GM10266 (cell line): ENCODE measurements around the gene PKLR.

Source experiments
- DNase-seq: peaks from one replicate; pipeline ENCODE4 v3.0.0; 2012; ENCODE audit errors: extremely low spot score
- TF ChIP-seq, protein P1 (sequence below): IDR thresholded peaks from 2 replicates; pipeline ENCODE4 v1.5.1; 2012; ENCODE audit warnings: mild to moderate bottlenecking, low read depth; ENCODE audit not compliant: control insufficient read depth, insufficient read depth; ENCODE audit errors: missing control alignments

The PKLR gene

DNA sequence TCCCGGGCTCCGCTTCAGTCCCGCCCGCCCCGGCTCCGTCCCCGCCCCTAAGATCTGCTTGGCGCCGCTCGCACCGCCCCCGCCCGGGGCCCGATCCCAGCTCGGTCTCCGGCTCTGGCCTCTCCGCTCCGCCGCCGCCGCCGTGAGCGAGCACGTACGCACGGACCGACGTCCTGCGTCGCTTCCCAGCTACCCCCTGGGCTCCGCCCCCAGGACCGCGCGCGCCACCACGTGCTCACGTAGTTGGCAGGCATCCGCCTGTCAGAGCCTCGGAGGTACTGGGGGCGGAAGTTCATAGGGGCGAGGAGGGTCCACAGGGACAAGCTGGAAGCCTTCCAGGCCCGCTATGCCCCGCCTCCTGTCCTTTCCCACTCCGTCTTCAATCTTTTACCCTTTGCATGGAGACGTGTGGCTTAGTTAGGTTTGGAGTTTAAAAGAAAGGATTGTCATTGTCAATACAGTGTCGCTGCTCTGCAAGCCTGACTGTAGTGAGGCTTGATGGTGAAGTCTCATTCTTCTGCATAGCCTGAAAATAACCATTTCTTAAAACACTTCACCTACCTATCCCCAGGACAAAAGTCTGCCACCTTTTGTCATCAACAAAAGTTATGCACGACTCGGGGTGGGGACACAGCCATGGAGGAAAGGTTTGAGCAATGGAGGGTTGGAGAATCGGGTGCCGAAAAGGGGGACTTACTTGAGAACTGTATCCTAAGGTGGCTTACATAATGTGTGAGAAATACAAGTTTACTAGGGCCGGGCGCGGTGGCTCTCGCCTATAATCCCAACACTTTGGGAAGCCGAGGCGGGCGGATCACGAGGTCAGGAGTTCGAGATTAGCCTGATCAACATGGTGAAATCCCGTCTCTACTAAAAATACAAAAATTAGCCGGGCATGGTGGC is 27.6 kb downstream of the PKLR start, which contains the start of gene CLK2:
Gene CLK2, minus strand, starts transcription at position 162 of the 903 bp plus-strand sequence. CDS start 2,527 bp downstream, outside the sequence.
- peak; percentile 97 for DNase-seq
- TF ChIP-seq, protein P1, sequence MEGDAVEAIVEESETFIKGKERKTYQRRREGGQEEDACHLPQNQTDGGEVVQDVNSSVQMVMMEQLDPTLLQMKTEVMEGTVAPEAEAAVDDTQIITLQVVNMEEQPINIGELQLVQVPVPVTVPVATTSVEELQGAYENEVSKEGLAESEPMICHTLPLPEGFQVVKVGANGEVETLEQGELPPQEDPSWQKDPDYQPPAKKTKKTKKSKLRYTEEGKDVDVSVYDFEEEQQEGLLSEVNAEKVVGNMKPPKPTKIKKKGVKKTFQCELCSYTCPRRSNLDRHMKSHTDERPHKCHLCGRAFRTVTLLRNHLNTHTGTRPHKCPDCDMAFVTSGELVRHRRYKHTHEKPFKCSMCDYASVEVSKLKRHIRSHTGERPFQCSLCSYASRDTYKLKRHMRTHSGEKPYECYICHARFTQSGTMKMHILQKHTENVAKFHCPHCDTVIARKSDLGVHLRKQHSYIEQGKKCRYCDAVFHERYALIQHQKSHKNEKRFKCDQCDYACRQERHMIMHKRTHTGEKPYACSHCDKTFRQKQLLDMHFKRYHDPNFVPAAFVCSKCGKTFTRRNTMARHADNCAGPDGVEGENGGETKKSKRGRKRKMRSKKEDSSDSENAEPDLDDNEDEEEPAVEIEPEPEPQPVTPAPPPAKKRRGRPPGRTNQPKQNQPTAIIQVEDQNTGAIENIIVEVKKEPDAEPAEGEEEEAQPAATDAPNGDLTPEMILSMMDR = no peak

DNA sequence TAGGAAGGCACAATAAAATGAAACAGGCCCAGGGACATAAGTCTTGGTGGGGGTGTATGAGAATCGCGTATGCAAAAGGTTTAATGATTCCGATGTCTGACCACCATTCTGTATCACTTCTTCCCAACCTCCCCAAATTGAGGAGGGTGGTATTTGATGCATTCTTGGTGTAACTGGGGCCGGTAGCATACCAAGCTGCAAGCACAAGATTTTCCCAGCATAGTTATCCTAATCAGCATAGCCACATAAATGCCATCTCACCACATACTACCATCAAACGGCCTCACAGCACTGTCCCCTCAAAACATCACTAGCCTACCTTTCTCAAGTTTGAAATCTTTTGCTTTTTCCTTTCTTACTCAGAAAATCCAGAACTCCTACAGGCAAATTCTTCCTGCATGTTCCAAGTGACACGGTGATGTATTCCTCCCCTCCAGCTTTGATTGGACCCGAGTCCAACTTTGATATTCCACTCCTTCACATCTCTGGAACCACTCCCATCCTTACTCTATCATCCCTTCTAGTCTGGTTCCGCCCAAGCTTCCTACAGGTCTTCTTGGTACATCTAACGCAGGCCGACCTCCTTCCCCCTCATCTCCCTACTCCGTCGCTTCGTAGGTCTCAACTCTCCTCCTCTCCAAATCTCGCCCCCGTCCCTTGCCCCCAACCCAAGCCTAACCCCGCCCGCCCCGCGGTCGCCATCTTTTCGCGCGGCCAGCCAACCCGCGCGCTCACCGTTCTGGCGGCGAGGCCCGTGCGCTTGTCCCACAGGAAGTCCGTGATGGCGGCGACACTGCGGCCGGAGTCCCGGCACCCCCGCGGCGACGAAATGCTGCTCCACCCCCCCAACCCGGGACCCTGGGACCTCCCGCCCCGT is 28.5 kb downstream of the PKLR start:
- TF ChIP-seq, protein P1 = no peak
- DNase-seq = no peak

DNA sequence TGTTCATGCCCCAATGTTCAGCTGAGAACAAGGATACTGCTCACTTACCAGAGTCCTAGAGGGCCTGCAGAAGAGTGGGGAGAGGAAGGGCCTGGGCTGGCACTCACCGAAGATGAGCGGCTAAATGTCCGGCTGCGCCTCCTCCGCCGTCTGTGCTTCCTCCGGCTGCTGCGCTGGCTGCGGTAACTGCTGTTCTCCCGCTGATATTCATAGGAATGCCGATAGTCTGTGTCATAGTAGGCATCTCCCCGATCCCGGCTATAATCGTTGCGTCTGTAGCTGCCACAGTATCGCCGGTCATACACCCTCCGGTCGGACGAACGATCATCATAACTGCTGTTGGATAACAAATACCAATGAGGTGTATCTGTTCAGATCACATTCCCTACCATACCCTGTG is 31.9 kb downstream of the PKLR start:
- TF ChIP-seq, protein P1 = no peak
- no peak for DNase-seq

DNA sequence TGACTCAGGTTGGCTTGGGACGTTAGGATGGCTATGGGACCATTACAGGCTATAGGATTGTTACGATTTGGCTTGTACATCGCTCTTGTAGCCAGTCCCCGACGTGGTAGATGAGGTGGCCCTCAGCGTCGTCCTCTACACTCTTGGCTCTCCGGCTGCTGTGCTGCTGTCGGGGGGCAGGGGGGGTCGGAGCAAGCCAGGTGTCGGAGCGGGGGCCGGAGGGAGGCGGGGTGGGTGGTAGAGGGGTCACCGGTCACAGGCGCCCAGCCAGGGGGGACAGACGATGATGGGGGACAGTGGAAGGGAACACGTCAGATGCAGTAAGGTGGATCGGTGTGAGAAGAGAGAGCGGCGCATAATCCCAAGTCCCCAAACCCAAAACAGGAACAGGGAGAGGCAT is 32.6 kb downstream of the PKLR start:
- TF ChIP-seq, protein P1 = no peak
- no peak for DNase-seq

DNA sequence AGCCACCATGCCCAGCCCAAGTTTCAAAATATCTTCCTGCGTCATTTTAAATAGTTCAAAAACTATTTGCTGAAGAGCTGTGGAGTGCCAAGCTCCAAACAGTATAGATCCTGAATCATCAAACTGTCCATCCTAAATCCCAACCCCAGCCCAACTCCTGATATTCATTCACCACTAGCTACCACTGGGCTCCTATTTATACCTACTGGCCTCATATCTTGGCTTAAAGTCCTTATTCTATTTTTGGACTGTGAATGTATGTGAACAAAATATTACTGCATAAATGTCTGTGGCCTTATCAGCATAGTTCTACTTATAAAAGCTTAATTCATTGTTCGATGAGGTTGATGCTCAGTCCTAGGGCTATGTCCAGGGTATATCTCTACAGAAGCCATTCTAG is 33.9 kb downstream of the PKLR start:
- TF ChIP-seq, protein P1 = no peak

DNA sequence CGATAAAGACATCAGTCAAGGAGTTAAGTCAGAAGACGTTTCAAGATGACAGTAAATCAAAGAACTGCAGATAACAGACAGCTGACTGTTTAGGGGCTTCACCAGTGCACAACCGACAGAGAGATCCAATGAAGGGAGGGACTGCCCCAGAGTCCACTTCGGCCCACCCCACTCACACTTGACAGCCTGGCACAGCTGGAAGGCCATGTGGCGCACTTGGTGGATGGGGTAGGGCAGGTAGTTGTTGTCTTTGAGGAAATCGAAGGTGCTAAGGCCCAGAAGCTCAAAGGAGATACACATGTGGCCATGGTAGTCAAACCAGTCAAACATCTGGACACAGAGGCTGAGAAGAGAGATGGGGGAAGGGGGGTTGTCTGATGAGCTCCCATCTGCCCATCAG is 34.7 kb downstream of the PKLR start:
- TF ChIP-seq, protein P1 = no peak
- no peak for DNase-seq

More for the DNA sequence above, 33.9 kb downstream of the PKLR start:
- no peak for DNase-seq
